KOPT-K1 (cell line): ENCODE measurements around the gene KRTAP10-6.
"Not testable (repeated sequence)": the region's sequence is repeated elsewhere in the genome, so short reads cannot be mapped to it uniquely, and the experiment has no call there.

Experiments
- H3K27ac ChIP-seq: fragments of 200-600 bp; sonication (generic); 2 replicates; pipeline ENCODE4 v1.5.1; 2016; ENCODE audit warnings: antibody characterized with exemption, mild to moderate bottlenecking, low read depth, low read length; ENCODE audit not compliant: poor library complexity, severe bottlenecking
- H3K36me3 ChIP-seq: fragments of 200-600 bp; sonication (generic); 2 replicates; pipeline ENCODE4 v1.5.1; 2017; ENCODE audit warnings: antibody characterized with exemption, mild to moderate bottlenecking, low read length, moderate library complexity; ENCODE audit not compliant: insufficient read depth
- H3K9me3 ChIP-seq: fragments of 200-600 bp; sonication (generic); 2 replicates; pipeline ENCODE4 v1.5.1; 2017; ENCODE audit warnings: antibody characterized with exemption, low read length, mild to moderate bottlenecking; ENCODE audit not compliant: insufficient read depth, poor library complexity, severe bottlenecking

KRTAP10-6 gene

GRCh38 chr21:44596068-44596725, 3.9 kb upstream of the KRTAP10-6 start:
- no peaks in the 10 kb centered on the region for H3K36me3 ChIP-seq
- no peak overlapping the region for H3K27ac ChIP-seq
- H3K9me3 ChIP-seq, result no peaks in the 10 kb centered on the region

- no peaks in the 10 kb centered on the region for H3K36me3 ChIP-seq
- H3K9me3 ChIP-seq, result no peaks in the 10 kb centered on the region
- H3K27ac ChIP-seq, result no peak overlapping the region
Measured at GRCh38 chr21:44595524-44595923, 3.2 kb upstream of the KRTAP10-6 start.

GRCh38 chr21:44594406-44594916, 2.2 kb upstream of the KRTAP10-6 start:
- Histone ChIP-seq H3K27ac (no peak overlapping the region), H3K36me3 (no peaks in the 10 kb centered on the region), H3K9me3 (no peaks in the 10 kb centered on the region)

GRCh38 chr21:44593598-44594405, 1.5 kb upstream of the KRTAP10-6 start:
- H3K9me3 ChIP-seq, result no peaks in the 10 kb centered on the region
- H3K36me3 ChIP-seq, result no peaks in the 10 kb centered on the region
- H3K27ac ChIP-seq, result no peak overlapping the region

DNA sequence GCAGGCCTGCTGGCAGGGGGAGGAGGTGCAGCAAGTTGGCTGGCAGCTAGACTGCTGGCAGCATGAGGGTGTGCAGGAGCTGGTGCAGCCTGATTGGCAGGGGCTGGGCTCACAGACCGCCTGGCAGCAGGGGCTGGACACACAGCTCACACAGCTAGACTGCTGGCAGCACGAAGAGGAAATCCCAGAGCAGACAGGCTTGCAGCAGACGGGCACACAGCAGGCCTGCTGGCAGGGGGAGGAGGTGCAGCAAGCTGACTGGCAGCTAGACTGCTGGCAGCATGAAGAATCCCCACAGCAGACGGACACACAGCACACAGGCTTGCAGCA, 539 bp downstream of the KRTAP10-6 start:
- H3K9me3 ChIP-seq, H3K27ac ChIP-seq, H3K36me3 ChIP-seq: not testable (repeated sequence)

- H3K9me3 ChIP-seq, H3K36me3 ChIP-seq, H3K27ac ChIP-seq: not testable (repeated sequence)
Measured at GRCh38 chr21:44590897-44591800, 1.2 kb downstream of the KRTAP10-6 start.

DNA sequence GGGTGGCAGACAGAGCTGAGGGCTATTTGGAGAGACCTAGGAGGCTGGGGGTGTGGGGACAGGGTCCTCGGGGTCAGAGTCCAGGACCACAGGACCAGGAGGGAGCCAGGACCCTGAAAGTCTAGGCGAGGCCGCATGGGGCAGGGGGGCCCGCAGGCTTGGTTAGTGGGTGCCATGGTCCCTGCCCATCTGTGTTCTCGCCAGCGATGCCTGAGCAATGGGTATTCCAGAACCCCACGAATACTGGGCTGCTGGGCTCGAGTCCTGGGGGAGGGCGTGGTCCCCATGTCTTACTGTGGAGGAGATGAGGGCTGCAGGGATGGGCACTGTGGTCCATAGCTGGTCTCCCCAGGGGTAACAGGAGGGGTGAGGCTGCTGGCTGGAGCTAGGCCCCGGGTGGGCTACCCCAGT, 2.0 kb downstream of the KRTAP10-6 start:
- Histone ChIP-seq H3K27ac (no peak overlapping the region), H3K36me3 (no peaks in the 10 kb centered on the region)

GRCh38 chr21:44589586-44590305, 2.6 kb downstream of the KRTAP10-6 start:
- Histone ChIP-seq H3K36me3 (no peaks in the 10 kb centered on the region), H3K27ac (no peak overlapping the region), H3K9me3 (no peaks in the 10 kb centered on the region)

More for the DNA sequence above, 2.0 kb downstream of the KRTAP10-6 start:
- no peaks in the 10 kb centered on the region for H3K9me3 ChIP-seq

GRCh38 chr21:44589094-44589493, 3.2 kb downstream of the KRTAP10-6 start:
- Histone ChIP-seq H3K36me3 (no peaks in the 10 kb centered on the region), H3K27ac (no peak overlapping the region), H3K9me3 (no peaks in the 10 kb centered on the region)

DNA sequence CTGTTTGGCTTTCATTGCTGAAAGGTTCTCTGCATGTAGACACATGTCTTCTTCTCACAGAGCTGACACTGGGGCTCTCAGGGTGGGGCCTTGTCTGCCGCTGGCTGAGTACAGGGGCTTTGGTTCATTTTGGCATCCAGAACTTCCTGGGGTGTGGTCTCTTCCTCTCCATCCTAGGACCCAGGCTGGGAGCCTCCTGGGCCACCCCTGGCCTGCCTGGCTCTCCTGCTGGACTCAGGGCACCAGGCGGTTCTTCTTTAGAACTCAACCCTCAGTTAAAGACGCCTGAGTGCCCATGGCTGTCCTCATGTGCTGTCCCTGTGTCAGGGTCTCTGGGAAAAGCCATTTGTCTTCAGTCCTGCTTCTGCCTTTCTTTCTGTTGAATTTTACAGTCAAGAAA, 6.4 kb downstream of the KRTAP10-6 start:
- no peaks in the 10 kb centered on the region for H3K36me3 ChIP-seq
- H3K27ac ChIP-seq, result no peak overlapping the region
- H3K9me3 ChIP-seq, result peaks cover 16% of the 10 kb centered on the region

DNA sequence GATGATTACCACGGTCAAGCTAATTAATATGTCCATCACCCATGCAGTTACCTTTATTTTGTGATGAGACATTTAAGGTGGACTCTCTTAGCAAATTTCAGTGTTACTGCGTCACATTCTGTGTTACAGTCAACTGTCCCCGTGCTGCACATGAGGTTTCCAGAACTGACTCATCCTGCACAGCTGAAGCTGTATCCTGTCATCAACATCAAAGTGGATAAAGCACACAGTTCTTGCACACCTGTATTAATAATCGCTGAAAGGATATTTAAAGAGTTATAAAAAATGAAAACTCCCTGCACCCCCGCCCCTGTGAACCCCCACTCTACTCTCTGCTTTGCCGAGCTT, 8.5 kb downstream of the KRTAP10-6 start:
- H3K9me3 ChIP-seq, result peaks cover 17% of the 10 kb centered on the region
- no peak overlapping the region for H3K27ac ChIP-seq
- H3K36me3 ChIP-seq, result no peaks in the 10 kb centered on the region

GRCh38 chr21:44583089-44583799, 9.1 kb downstream of the KRTAP10-6 start:
- Histone ChIP-seq H3K36me3 (no peaks in the 10 kb centered on the region), H3K27ac (no peak overlapping the region), H3K9me3 (peaks cover 17% of the 10 kb centered on the region)

GRCh38 chr21:44582055-44582454, 10.2 kb downstream of the KRTAP10-6 start:
- no peak overlapping the region for H3K27ac ChIP-seq
- no peaks in the 10 kb centered on the region for H3K36me3 ChIP-seq
- peaks cover 22% of the 10 kb centered on the region for H3K9me3 ChIP-seq

GRCh38 chr21:44581158-44581557, 11.1 kb downstream of the KRTAP10-6 start:
- Histone ChIP-seq H3K27ac (no peak overlapping the region), H3K36me3 (no peaks in the 10 kb centered on the region), H3K9me3 (peaks cover 28% of the 10 kb centered on the region)
